Colonic mucosa (tissue), 4 donors: ENCODE measurements around the gene AFM. TPM values are rescaled to one million over a fixed set of nuclear protein-coding genes. Genes with fewer than 3 reads are reported as not detected.

ENCODE experiments used
- DNase-seq: peaks from one replicate; pipeline ENCODE4 v3.0.0-alpha.2; 2020
- H3K27ac ChIP-seq: fragments of 200-600 bp; one replicate; pipeline ENCODE4 v1.8.0; 2021
- H3K27me3 ChIP-seq: fragments of 200-600 bp; one replicate; pipeline ENCODE4 v1.8.0; 2021
- H3K36me3 ChIP-seq: fragments of 200-600 bp; one replicate; pipeline ENCODE4 v1.8.0; 2021
- H3K4me1 ChIP-seq: fragments of 200-600 bp; one replicate; pipeline ENCODE4 v1.8.0; 2021; ENCODE audit warnings: mild to moderate bottlenecking
- H3K4me3 ChIP-seq: fragments of 200-600 bp; one replicate; pipeline ENCODE4 v1.8.0; 2021
- H3K9ac ChIP-seq, 2 donors: one replicate each; pipeline ENCODE4 v1.7.0; 2013; ENCODE audit warnings: control low read depth in 2 of 2, low read depth in 2 of 2, low read length in 2 of 2
- H3K9me3 ChIP-seq: fragments of 200-600 bp; one replicate; pipeline ENCODE4 v1.8.0; 2021
- intact Hi-C: fragments of 100-400 bp; cut with DNase I; formaldehyde crosslinking; loops from one replicate; pipeline ENCODE4 v1.14.1; 2022
- total RNA-seq, 2 donors: library from RNA; stranded (reverse); fragmentation: NEBNext Ultra II Directional in 1 of 2; extraction: Animal tissue kit (Norgen Biotek cat#: 25700) in 1 of 2; gene quantifications; one replicate each; pipeline ENCODE4 v1.2.1, GENCODE V29; 2021
- TF ChIP-seq, protein P1 (sequence below): fragments of 200-600 bp; IDR thresholded peaks from one replicate; pipeline ENCODE4 v1.8.0; 2022; ENCODE audit warnings: antibody characterized with exemption, mild to moderate bottlenecking
- donor health status: healthy.
- donor health status: DM: no; HTN: no; CAD: no.
- donor health status: DM: no; HTN: no; CAD: no.

Gene AFM
- total RNA-seq, 2 donors from 2014 or later, result 0.27 TPM; not detected in 1

DNA sequence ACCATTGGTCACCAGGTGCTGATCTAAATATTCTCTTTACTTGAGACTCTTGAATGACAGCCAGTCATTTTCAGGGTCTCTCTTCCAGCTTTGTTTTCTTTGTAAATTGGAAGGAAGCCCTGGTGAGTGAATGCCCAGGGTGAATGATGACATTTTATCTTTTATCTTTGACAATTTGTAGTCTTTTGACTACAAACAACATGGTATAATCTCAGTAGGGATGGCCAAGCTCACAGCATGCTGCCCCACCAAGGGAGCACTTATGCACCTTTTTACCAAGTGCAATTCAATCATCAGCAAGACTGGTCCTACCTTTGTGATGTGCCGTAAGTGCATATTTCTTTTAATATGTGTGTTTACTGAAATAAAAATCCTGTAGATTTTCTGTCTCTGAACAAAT is 5.7 kb downstream of the AFM start:
- no peaks in the 10 kb centered on the region for H3K4me1 ChIP-seq
- DNase-seq, result no peak
- intact Hi-C loops, result no loop called here
- no peaks in the 10 kb centered on the region for H3K9me3 ChIP-seq
- H3K36me3 ChIP-seq, result no peaks in the 10 kb centered on the region
- H3K27me3 ChIP-seq, result no peaks in the 10 kb centered on the region
- H3K27ac ChIP-seq, result no peak overlapping the region
- H3K4me3 ChIP-seq, result no peak overlapping the region
- TF ChIP-seq, protein P1, sequence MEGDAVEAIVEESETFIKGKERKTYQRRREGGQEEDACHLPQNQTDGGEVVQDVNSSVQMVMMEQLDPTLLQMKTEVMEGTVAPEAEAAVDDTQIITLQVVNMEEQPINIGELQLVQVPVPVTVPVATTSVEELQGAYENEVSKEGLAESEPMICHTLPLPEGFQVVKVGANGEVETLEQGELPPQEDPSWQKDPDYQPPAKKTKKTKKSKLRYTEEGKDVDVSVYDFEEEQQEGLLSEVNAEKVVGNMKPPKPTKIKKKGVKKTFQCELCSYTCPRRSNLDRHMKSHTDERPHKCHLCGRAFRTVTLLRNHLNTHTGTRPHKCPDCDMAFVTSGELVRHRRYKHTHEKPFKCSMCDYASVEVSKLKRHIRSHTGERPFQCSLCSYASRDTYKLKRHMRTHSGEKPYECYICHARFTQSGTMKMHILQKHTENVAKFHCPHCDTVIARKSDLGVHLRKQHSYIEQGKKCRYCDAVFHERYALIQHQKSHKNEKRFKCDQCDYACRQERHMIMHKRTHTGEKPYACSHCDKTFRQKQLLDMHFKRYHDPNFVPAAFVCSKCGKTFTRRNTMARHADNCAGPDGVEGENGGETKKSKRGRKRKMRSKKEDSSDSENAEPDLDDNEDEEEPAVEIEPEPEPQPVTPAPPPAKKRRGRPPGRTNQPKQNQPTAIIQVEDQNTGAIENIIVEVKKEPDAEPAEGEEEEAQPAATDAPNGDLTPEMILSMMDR, result no peak
- H3K9ac ChIP-seq, result no peak overlapping the region

DNA sequence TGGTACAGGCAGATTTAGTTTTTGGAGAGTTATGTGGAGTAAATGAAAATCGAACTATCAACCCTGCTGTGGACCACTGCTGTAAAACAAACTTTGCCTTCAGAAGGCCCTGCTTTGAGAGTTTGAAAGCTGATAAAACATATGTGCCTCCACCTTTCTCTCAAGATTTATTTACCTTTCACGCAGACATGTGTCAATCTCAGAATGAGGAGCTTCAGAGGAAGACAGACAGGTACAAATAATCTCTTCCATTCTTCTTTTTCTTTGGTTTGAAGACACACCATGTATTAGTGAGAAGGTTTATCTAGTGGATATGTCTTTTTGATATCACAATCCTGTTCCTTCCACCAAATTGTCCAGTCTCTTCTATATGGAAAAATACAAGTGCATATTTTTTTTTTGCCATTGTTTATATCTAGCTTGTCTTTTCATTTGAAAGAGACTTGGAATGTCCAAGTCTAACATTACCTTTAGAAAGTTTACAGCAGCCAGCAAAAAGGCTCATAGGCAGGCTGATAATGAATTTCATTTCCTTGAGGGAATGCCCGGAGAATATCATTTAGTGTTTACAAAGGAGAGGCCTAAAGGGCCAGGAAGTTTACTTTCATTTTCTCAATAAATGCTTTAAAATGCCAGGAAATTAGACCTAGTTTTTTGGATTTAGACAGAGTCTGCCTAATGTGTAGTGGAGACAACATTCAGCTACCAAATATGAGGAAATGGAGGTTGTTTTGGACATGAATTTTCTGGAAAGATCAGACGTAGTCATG is 18.6 kb downstream of the AFM start:
- H3K4me1 ChIP-seq, result no peaks in the 10 kb centered on the region
- peak overlapping the region in 1 of 2 donors; percentile 9 for H3K9ac ChIP-seq
- TF ChIP-seq, protein P1, result no peak
- intact Hi-C loops, result no loop called here
- no peaks in the 10 kb centered on the region for H3K36me3 ChIP-seq
- no peak for DNase-seq
- H3K9me3 ChIP-seq, result no peaks in the 10 kb centered on the region
- peak overlapping the region; percentile 19 for H3K27ac ChIP-seq
- no peaks in the 10 kb centered on the region for H3K27me3 ChIP-seq
- no peak overlapping the region for H3K4me3 ChIP-seq

DNA sequence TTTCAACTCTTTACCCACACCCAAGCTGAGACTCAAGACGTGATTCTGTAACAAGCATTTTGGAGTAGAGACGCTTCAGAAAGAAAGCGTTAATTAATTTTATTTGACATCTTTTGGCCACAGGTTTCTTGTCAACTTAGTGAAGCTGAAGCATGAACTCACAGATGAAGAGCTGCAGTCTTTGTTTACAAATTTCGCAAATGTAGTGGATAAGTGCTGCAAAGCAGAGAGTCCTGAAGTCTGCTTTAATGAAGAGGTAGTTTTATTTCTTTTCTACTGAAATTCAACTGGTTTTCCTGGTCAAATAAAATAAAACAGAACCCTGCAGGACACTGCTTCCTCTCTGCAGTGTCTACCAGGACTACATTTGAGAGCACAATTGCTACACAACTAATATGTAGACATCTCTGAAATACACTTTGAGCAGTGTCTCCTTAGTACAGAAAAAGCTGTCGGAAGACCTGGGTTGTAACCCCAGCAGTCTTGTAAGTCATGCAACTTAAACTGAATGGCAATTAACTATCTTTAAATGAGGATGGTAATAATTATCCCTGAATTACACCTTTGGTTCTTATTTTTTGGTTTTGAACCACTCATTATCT is 20.2 kb downstream of the AFM start:
- H3K27ac ChIP-seq, result no peak overlapping the region
- intact Hi-C loops, result no loop called here
- no peaks in the 10 kb centered on the region for H3K36me3 ChIP-seq
- no peak overlapping the region for H3K4me3 ChIP-seq
- no peak overlapping the region for H3K9ac ChIP-seq
- H3K4me1 ChIP-seq, result no peaks in the 10 kb centered on the region
- H3K27me3 ChIP-seq, result no peaks in the 10 kb centered on the region
- no peak for DNase-seq
- TF ChIP-seq, protein P1, result no peak
- H3K9me3 ChIP-seq, result no peaks in the 10 kb centered on the region

DNA sequence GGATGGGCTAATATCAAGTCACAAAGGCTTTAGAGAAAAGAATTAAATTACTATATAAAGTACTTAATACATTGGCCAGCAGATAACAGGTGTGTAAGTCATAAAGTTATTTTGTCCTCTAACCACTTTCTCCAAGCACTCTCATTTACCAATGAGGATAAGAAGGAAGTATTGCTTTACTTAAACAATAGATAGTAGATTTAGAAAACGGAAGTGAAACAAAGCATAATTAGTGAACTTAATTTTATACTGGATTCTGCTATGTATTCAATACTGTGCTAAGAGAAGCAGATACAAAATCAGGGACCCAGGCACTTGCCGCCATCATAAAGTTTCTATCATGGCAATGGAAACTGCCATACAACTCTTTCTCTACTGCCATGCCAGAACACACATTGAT is 24.0 kb downstream of the AFM start:
- Histone ChIP-seq H3K4me3 (no peak overlapping the region), H3K27ac (no peak overlapping the region), H3K27me3 (no peaks in the 10 kb centered on the region), H3K36me3 (no peaks in the 10 kb centered on the region), H3K4me1 (no peaks in the 10 kb centered on the region), H3K9me3 (no peaks in the 10 kb centered on the region), H3K9ac (no peak overlapping the region)
- intact Hi-C loops, result no loop called here
- TF ChIP-seq, protein P1, result no peak
- no peak for DNase-seq

DNA sequence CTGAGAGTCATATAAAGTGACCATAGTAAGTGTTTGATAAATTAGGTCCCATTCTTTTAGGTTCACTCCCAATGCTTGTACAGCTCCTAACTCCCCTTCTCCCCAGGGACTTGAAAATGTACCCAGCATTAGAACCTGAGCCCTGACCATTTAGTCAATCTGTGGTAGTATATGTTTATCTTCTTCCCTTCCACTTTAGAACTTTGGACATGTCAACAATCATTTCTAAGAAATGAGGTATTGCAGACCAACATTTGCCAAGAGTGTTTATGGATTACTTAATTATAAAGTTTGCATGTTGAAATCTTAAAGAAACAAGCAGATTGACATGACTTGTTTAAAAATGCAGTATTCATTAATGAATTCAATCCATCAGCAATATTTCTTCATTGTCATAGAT is 26.0 kb downstream of the AFM start:
- H3K9me3 ChIP-seq, result no peaks in the 10 kb centered on the region
- no peaks in the 10 kb centered on the region for H3K4me1 ChIP-seq
- DNase-seq, result no peak
- no peak overlapping the region for H3K4me3 ChIP-seq
- TF ChIP-seq, protein P1, result no peak
- no peak overlapping the region for H3K27ac ChIP-seq
- H3K36me3 ChIP-seq, result no peaks in the 10 kb centered on the region
- H3K9ac ChIP-seq, result no peak overlapping the region
- no peaks in the 10 kb centered on the region for H3K27me3 ChIP-seq
- intact Hi-C loops, result no loop called here
